Gastroesophageal sphincter (tissue), 3 donors: ENCODE data around the gene CARS1.

Experiments used
- CTCF ChIP-seq, 4 experiments: fragments of 200-600 bp in 2 of 4; fragments of 450-650 bp in 2 of 4; sonication (generic) in 1 of 4; IDR thresholded peaks; one replicate each; pipeline ENCODE4 v1.5.1; 2017 to 2019; ENCODE audit warnings: antibody characterized with exemption in 4 of 4, mild to moderate bottlenecking in 2 of 4, moderate library complexity in 2 of 4
- EP300 ChIP-seq: sonication (generic); formaldehyde crosslinking; IDR thresholded peaks from one replicate; pipeline ENCODE4 v1.6.1; 2017; ENCODE audit warnings: antibody characterized with exemption, mild to moderate bottlenecking
- POLR2AphosphoS5 ChIP-seq: sonication (generic); formaldehyde crosslinking; IDR thresholded peaks from one replicate; pipeline ENCODE4 v1.6.1; 2017; ENCODE audit warnings: antibody characterized with exemption

DNA sequence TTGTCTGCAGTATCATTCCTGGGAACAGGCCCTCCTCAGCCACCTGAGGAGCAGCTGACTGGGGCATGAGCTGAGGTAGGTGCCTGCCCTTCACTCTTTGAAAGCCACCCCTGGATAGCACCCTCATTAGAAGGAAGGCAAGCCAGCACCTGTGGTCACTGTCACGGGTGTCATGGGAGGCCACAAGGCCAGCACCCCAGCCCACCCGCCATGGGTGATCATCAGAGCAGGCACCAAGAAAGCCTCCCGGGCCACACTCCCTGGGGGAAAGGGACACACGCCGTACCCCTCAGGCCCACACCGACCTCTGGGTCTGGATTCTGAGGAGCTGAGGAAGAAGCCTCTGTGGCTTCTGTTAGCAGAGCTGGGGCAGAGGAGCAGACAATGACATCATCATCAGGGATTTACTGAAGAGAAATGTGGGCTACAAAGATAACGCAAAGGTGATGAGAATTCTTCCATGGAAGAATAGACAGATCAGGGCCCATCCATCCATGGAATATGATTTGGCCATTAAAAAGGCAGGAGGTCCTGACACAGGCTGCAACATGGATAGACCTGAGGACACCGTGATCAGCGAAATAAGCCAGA is 48.4 kb downstream of the CARS1 start:
- no peak for TF ChIP-seq CTCF (IDR thresholded peaks at IDR 0.05)
- no peak for TF ChIP-seq EP300
- TF ChIP-seq POLR2AphosphoS5: no peak
